Effector CD8-positive, alpha-beta T cell (primary cell): ENCODE results near the gene CDK17.

ENCODE experiments used
- DNase-seq: peaks from one replicate; lab custom pipeline; 2025; lab: John Stamatoyannopoulos, UW

CDK17 gene

DNA sequence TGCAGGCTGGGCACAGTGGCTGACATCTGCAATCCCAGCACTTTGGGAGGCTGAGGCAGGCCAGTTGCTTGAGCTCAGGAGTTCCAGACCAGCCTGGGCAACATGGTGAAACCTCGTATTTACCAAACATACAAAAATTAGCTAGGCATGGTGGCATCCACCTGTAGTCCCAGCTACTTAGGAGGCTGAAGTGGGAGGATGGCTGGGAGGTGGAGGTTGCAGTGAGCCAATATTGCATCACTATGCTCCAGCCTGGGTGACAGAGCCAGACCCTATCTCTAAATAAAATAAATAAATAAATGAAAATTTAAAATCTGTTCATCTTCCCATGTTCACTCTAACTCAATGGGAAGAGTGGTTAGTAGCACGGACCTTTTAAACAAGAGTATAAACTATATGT, 134.8 kb downstream of the CDK17 start:
- DNase-seq, result no peak

DNA sequence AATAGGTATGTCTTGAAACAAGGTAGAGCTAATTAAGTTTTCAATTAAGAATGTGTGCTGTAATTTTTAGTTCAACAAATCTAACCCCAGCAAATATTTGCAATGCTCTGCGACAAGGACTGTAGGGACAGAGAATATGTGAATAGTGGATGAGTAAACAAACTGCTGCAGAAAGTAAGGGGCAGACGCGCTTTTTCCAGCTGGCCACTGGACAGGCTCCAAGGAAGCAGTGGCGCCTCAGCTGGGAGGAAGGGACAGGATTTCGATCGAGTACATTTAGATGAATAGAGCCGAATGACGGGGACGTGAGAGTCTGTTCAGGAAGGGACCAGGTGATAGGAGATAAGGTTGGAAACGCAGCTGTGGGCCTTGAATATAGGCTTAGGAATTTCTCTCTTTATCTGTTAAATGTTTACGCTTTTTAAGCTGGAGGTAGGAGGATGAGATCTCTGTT, 136.8 kb downstream of the CDK17 start:
- DNase-seq, result no peak

- DNase-seq, result no peak
Observed at GRCh38 chr12:96261557-96261956, 138.7 kb downstream of the CDK17 start.

GRCh38 chr12:96260644-96261043, 139.6 kb downstream of the CDK17 start:
- DNase-seq, result no peak

DNA sequence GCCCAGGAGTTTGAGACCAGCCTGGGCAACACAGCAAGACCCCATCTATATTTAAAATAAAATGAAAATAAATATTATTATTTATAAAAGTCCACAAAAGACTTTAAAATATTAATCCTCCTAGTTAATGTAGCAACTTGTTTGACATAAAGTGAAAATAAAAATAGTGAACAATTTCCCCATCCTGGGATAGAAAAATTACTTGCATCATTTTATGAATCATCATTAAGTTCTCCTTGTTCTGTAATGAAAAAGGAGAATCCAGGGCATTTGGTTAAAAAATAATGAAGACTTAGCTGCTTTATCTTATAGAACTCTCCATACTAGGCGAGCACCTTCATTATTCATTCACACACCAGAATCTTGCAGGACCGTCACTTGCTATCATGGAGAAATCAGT, 140.0 kb downstream of the CDK17 start:
- DNase-seq, result no peak

DNA sequence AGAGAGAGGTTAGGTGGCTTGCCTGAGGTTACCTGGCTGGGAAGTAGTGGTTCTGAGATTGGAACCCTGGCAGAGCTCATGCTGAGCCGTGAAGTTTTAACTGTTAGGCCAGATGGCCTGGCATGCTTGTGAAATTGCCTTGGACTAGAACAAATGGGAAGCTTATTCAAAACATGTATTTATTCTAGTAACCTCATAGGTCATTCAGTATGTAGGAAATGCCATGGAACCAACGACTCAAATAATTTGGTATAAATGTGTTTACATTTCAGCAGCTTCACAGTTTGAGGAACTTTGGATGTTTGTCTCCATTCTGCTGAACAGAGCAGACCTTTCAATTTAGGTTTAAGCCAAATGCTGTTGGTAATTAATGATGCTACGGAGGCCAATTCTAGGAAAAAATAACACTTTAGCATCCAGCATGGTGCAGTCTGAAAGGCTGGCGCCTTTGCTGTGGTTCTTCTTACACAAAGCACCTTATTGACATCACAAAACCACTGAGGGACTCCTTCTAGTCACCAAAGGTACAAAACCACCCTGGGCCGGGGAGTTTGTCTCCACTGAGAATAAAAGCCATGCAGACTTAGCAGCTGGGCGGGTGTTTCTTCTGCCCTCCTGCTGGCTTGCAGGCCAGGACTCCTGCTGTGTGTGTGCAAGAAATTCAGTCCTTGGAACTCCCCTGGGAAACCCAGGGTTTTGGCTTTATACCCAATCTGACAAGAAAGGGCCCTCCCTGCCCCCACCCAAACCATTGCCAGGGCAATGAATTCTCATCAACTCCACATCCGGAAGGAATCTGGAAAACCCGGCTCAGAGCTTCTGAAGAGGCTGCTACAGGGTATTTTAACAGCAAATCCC, 141.9 kb downstream of the CDK17 start:
- DNase-seq, result no peak

DNA sequence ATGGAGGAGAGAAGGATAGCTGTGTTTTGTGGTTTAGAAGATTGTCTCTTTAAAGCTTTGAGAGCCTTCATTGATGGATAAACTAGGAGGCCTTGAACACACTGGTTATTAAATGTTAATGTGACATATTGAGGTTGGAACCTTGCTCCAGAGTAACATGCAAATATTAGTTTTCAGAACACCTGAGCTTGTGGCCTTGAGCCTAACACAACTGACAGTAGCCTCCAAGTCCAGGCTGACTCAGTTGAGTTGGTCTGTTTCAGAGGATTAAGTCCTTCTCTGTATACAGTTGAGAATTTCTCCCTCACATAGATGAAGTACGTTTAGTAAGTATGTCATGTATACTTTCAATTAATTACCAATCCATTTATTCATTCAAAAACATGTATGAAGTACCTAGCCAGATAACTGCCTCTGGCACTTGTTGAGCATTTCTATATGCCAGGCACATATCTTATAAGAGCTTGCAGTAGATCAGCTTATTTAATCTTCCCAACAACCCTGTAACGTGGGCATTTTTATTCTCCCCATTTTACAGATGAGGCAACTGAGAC, 142.6 kb downstream of the CDK17 start:
- DNase-seq, result no peak

DNA sequence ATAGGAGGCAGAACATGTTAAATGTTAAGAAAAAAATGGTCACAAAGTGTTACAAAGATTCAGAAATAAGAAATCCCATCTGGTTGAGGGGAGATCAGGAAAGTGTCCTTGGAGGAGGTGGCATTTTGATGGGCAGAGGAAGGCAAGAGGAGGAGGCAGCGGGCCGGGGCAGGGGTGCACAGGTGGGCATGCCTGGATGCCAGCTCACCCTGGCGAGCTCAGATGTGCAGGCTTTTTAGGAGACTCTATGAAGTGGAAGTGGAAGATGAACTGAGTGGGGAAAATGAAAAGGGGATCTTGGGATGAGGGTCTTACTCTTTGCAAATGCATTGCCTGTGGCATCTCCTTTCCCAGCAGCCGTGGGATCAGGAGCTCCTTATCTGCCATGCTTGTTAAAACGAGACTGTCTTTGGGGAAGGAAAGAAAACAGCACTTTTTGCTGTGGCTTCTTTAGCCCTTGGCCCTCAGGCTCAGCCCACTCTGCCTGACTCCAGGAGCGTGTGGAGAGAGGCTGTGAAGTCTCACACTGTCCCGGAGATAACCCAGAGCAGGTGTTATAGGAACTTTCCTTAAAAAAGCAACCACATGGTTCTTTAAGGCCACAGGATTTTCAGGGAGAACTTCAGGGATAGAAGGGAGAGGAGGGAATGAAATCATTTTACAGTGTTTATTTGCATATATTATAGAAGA, 143.4 kb downstream of the CDK17 start:
- DNase-seq, result no peak

GRCh38 chr12:96255077-96255476, 145.2 kb downstream of the CDK17 start:
- no peak for DNase-seq

DNA sequence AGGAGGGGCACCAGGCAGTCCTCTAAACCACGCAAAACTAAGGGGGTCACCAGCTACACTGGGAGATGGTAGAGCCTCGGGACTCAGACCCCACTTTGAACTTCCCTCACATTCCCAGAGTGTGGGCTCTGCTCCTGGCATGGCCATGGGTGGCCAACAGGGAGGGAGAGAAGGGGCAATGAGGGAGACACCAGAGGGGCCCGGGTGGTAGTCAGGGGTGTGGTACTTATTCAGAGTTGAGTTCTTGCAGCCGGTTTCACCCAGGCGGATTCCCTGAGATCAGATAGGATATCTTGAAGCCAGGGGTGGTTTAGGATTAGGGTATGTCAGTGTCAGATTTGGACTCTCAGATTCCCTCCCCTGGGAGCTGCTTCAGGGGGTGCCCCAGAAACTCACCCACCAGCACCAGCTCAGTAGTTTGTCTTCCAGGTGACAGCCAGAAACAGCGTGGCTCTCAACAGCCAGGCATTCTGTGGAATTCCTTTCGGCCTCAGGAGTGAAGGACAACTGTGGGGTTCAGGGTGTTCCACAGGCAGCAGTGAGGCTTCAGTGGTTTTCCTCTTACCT, 150.0 kb downstream of the CDK17 start:
- no peak for DNase-seq

DNA sequence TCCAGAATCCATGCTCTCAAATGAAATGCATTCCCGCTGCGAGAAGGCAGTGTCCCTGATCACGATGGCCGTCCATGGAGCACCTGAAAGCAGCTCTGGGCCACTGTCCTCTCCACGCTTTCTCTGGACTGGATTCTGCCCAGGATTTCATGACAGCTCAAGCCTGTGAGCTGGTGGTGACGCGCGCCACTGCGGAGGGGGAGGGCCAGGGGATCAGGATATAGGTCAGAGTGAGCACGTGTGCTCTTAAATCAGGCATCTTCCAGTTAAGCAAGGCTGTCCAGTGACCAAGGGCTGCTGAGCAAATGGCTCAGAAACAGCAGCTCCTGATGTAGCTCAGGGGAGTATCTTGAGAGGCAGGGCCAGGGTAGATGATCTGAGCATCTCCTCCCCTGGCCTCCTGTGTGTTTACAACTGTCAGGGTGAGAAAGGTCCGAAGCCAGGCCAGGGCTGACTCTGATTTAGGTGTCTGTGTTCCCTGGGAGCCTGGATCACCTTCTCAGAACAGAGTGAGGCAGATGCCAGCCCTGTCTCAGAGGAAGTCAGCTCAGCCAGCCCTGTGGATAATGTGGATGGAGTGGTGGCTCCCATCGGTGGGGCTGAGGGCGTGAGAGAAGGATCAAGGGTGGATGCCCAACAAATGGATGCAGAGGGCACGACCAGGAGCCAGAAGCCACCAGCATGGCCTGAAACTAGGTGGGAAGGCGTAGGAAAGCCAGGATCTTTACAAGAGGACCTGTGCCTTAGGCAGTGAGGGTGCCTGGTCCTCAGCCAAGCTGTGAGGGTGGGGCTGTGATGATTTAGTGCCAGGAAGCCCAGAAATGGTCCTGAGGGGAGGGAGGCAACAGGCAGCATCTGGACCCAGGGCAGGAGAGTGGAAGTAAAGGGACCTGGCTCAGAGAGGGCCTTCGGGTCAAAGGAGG, 150.8 kb downstream of the CDK17 start:
- no peak for DNase-seq

DNA sequence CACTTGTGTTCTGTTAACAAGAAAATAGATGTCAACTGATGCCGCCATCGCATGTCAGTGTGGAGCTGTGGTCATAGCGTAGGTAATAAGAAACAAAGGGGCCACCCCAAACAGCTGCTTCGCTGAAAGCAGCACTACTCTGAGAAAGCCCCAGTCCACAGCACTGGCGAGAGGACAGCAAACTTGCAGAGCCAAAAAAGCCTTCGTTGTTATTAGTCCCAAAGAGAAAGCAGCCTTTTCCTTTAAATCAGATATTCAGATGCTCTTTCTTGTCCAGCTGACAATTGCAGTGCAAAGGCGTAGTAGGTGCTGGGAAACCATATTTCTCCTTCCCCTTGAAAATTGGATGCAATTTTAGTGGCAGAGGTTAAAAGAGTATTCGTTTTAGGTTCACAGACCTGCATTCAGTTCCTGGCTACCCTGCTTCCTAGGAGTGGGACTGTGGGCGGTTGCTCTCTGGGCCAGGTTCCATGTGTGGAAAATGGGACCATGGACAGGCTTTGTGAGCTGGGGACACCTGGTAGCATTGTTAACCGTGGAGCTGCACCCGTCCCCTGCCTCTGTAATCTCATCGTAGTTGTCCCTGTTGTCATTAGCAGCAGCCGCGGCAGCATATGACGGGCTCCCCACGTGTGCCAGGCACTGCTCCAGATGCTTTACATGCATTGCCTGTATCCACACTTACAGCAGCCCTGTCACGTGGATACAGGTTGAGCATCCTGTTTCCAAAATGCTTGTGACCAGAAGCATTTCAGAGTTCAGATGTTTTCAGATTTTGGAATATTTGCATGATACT, 151.9 kb downstream of the CDK17 start:
- no peak for DNase-seq

DNA sequence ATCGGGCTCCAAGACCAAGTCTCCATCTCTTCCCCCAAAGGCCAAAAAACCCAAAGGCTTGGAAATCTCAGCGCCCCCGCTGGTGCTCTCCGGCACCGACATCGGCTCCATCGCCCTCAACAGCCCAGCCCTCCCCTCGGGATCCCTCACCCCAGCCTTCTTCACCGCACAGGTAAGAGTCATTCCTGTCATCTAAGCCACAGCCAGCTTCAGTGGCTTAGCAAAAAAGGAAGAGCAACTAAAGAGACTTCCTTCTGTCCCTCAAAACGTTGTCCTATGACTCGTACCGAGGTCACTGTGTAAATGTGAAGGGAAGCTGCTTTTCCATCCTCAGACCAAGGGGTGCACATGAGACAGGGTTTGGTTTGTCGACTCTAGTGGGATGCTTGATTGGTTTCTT, 152.7 kb downstream of the CDK17 start:
- no peak for DNase-seq

DNA sequence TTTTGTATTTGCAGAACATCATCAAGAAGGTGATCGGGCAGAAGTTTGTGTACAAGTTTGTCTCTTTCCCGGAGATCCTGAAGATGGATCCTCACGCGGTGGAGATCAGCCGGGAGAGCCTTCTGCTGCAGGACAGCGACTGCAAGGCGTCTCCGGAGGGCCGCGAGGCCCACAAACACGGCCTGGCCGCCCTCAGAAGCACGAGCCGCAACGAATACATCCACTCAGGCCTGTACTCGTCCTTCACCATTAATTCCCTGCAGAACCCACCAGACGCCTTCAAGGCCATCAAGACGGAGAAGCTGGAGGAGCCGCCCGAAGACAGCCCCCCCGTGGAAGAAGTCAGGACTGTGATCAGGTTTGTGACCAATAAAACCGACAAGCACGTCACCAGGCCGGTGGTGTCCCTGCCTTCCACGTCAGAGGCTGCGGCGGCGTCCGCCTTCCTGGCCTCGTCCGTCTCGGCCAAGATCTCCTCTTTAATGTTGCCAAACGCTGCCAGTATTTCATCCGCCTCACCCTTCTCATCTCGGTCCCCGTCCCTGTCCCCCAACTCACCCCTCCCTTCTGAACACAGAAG, 153.2 kb downstream of the CDK17 start:
- no peak for DNase-seq

DNA sequence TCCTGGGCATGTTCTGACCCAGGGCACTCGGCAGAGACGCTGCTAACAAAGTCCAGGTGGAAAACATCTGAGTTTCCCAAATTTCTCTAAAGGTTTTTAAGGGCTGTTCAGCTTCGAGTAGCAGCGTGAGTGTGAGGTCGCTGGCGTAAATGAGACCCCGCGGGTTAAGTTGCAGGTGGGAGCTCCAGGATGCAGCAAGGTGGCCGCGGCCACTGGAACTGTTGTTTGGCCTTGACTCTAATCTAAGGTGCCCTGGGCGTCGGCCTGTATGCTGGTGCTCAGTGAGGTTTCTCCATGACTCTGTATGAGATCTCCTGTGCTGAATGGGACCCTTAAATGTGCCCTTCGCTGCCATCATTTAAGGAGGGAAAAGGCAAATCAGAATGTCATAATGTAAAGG, 155.4 kb downstream of the CDK17 start:
- no peak for DNase-seq

- DNase-seq, result no peak
Observed at GRCh38 chr12:96242597-96242996, 157.6 kb downstream of the CDK17 start.

DNA sequence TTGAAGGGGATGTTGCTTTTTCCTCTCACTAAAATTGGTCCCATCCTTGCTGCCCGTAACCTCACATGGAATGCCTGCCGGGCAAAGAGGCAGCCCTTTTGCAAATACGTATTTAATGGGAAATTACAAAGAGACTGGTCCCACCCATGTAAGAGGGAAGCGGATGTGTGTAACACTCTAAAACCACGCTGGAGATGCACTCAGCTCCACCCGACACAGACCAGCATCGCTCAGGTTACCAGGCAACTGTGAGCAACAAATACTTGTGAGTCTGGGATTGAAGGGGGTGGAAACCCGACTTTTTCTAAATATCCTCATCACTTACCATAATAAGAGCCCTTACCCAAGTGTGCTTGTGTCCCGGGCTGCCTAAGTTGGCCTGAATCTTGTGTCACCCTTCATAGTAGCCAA, 158.4 kb downstream of the CDK17 start:
- DNase-seq, result peak; percentile 17

- no peak for DNase-seq
Observed at GRCh38 chr12:96241431-96241830, 158.8 kb downstream of the CDK17 start.

DNA sequence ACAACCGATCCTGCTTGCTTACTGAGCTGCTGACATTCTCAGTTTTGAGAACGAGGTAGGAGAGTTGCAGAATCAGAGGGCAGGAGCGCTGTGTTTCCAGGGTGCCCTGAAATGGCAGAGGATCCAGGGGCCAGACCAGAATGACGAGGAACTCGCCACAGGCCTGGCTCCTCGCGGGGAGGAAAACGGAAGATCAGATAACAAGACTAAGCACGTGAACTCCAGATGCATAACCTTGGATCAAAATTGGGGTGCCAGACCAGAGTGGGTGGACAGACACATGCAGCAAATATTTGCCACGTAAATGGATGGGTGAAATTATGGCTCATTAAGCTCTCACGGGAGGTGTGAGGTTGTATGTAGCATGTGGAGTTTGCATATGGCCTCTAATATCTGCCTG, 159.6 kb downstream of the CDK17 start:
- DNase-seq, result no peak
